ENCODE results near the gene ST3GAL3.
"Not testable (repeated sequence)": the region's sequence is repeated elsewhere in the genome, so short reads cannot be mapped to it uniquely, and the experiment has no call there.

Gene ST3GAL3

DNA sequence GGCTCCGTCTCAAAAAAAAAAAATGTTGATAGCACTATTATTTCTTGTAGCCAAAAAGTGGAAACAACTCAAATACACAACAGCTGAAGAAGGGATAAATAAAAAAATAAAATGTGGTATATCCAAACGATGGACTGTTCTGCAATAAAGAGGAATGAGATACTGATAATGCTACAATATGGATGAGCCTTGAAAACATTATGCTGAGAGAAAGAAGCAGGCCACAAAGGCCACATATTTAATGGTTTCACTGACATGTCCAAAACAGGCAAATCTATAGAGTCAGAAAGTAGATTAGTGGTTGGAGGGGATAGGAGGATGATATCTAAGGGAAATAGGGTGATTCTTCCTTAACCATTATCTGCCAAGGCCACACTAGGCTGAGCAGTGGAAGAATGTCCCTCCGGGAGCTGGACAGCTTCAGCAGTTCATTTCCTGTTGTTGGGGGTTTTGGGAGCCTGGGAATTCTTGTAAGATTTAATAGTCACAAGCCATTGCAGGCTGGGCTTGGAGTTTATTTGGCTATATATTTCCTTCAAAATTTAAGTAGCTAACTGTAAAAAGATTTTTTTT is 53.5 kb downstream of the ST3GAL3 start:
- no peak for DNase-seq

- DNase-seq: peak in 2 of 5 donors; percentile 23 to 51
These were observed 56.2 kb downstream of the ST3GAL3 start for GRCh38 chr1:43763497-43763973.

DNA sequence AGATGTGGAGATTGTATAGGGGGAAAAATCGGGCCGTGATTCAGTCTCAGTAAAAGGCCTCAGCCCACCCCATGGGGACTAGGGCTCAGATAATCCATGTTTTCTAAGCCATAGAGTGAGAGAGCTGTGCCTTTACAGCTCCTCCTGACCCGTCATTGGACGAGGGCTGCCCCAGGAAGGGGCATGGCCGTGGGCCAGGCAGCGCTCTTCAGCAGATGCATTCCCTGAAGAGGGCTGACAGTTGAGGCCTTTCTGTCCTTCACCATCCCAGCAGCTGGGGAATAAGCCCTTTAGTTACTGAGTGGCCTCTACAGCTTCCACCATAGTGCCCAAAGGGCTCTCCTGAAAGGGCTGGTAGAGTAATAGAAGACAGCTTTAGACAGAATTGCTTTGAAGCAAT is 57.2 kb downstream of the ST3GAL3 start:
- no peak for DNase-seq

DNA sequence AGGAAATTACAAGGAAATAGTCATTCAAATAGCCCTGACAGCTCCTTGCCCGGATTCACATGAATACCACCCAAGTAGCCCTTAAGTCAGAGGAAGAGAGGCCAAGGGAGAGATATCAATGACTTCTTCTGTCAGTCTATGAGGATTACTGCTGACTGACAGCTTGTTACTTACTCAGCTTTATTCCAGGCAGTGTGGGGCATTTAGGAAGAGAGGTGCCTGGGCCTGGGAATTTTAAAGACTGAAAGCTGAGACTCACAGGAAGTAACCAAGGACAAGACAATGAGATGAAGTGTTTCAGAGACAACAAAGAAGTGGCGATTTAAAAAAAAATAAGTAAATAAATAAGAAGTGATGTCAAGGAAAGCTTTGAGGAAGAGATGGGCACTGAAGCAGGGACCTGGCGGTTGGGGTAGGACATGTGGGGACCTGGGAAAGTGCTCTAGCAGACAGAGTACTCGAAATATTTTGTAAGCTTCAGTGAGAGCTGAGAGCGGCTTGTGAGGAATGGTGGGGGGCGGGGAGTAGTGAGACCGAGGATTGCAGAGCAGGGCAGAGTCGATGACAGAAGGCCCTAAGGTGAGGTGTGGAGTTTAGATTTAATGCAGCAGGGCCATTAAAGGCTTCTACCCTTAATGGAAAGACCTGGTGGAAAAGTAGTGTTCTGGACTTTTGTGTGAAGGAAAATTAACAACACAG is 58.9 kb downstream of the ST3GAL3 start:
- no peak for DNase-seq

GRCh38 chr1:43766818-43767525 is 59.6 kb downstream of the ST3GAL3 start:
- no peak for DNase-seq

- DNase-seq: no peak
These were observed 60.8 kb downstream of the ST3GAL3 start for GRCh38 chr1:43768168-43768567.

- DNase-seq: no peak
These were observed 62.1 kb downstream of the ST3GAL3 start for GRCh38 chr1:43769350-43769908.

- DNase-seq: no peak
These were observed 62.8 kb downstream of the ST3GAL3 start for GRCh38 chr1:43770111-43770510.

DNA sequence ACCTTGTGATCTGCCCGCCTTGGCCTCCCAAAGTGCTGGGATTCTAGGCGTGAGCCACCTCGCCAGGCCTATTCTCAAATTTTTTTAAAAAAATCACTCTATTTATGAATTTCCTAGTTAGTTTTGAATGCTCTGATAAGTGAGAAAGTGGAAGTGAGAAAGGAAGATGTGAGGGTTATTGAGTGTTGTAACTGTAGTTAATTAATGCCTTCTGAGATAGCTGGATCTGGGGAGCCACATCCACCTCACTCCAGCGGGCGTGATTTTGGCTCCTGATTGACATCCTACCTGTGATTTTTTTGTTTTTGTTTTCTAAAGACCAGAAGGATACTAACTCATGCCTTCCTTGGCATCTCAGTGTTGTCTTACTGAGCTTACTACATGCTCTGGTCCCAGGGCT is 65.6 kb downstream of the ST3GAL3 start:
- no peak for DNase-seq

- no peak for DNase-seq
These were observed 66.5 kb downstream of the ST3GAL3 start for GRCh38 chr1:43773821-43774220.

GRCh38 chr1:43774359-43774758 is 67.0 kb downstream of the ST3GAL3 start:
- no peak for DNase-seq

GRCh38 chr1:43776043-43776761 is 68.9 kb downstream of the ST3GAL3 start:
- DNase-seq: no peak

DNA sequence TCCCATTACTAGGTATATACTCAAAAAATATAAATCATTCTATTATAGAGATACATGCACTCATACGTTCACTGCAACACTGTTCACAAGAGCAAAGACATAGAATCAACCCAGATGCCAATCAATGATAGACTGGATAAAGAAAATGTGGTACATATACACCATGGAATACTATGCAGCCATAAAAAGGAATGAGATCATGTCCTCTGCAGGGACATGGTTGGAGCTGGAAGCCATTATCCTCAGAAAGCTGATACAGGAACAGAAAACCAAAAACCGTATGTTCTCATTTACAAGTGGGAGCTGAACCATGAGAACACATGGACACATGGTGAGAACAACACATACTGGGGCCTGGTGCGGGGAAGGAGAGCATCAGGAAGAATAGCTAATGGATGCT is 70.6 kb downstream of the ST3GAL3 start:
- not testable (repeated sequence) for DNase-seq

DNA sequence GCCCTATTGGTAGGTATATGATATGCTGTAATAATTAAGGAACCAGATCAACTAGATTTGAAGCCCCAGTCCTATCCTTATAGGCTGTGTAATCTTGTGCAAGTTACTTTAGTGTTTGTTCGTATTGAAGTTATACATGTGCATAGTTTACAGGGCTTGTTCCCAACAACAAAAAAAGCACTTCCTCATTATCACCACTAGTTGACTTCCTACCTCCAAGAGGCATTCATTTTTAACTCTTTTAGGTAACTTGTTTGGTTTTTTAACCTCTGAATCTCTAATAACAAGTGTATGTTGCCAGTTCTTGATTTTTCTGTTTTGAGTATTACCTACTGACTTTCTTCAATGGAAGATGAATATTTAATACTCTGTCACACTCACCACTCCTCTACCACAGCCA is 71.9 kb downstream of the ST3GAL3 start:
- DNase-seq: no peak

- peak in 1 of 5 donors; percentile 27 for DNase-seq
These were observed 72.6 kb downstream of the ST3GAL3 start for GRCh38 chr1:43779805-43780403.

DNA sequence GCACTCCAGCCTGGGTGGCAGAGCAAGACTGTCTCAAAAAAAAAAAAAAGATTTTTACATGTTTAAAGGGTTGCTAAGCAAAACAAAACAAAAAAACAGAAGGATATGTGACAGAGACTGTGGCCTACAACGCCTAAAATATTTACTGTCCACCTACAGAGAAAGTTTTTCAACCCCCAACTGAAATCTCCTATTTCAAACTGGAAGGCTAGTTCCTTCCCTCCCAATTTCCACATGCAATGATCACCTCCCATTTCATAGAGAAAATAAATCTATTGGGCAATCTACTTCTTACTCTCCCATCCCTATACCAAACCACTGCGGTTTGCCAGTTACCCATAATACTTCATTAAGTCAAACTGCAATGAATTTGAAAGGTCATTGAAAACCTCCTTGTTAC is 74.2 kb downstream of the ST3GAL3 start:
- no peak for DNase-seq

DNA sequence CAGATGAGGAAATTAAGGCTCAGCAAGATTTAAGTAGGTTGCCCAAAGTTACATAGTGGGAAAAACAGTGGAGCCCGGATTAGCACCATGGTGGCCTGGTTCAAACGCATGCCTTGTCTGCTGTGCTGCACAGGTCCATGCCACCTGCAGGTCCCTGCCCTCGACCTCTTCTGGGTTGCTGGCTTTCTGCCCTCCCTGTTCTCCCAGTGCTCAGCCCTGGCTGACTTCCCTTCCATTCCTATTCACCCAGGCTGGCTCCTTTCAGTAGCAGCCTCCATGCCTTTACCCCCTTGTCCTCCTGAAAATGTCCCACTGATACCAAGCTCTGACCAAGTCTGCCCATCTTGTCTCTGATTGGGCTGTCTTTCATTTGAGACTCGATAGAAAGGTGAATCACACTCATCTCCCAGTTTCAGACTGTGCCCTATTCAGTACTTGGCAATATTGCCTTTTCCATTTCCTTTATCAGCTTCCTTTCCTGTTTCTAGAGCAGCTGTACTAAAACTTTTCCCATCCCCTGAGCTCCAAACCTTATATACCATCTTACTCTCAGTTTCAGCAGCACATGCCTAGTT is 75.8 kb downstream of the ST3GAL3 start:
- no peak for DNase-seq

GRCh38 chr1:43783671-43784205 is 76.4 kb downstream of the ST3GAL3 start:
- no peak for DNase-seq

GRCh38 chr1:43786201-43786958 is 79.0 kb downstream of the ST3GAL3 start:
- no peak for DNase-seq

DNA sequence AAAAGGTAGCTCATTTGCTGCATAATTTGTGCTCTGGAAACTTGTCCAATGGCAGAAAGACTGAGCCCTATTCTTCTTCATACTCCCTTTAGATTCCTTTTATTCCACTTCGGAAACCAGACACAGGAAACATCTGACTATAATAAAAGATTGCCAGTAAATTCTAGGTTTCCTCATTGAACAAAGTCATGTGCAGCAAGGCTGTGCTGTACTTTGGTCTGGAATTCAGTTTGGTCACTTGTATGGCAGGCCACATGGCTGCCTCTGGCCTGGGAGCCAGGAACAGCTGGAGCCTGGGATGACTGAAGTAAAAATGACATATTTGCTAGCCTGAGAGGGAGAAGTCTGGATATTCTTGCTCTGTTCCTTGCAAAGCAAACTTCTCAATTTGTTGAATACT is 79.6 kb downstream of the ST3GAL3 start:
- no peak for DNase-seq
